ENCODE data around the gene PRR18.

The PRR18 gene

GRCh38 chr6:166333172-166333995, 25.2 kb upstream of the PRR18 start:
- DNase-seq = no peak

DNA sequence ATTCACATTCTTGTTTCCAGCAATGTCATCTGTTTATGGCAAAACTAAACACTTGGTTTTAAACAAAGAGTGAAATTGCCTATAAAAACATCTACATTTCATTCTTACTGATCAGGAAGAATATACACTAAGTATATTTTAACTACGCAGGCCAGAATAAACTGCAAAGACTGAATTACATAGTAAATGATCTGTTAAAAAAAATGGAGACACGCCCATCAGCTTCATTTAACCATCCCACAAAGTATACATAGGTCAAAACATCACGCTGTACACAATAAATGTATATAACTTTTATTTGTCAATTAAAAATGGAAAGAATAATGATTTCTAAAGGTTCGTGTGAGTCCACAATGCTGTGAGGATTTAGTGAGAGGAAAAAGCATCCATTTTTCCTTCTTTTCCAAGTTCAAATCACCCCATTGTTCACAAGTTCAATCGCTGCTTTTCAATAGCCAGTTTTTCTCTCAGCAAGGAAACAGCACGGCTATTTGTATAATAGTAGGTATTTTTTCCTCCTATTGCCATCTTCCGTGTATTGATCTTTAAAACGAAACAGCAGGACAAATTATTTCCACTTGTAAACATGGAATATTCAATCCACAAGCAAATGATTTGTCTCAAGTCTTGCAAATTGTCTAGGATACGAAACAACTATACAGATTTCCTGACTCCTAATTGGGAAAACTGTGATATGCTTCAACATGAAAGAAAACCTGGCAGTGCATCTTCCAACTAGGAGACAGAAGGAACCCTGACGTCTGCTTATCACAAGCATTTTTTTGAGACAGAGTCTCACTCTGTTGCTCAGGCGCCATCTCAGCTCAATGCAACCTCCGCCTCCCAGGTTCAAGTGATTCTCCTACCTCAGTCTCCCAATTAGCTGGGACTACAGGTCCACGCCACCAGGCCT, 23.6 kb upstream of the PRR18 start:
- no peak for DNase-seq

- no peak for DNase-seq
Measured at GRCh38 chr6:166330612-166331011, 22.4 kb upstream of the PRR18 start.

GRCh38 chr6:166325383-166326042, 17.3 kb upstream of the PRR18 start:
- DNase-seq = no peak

DNA sequence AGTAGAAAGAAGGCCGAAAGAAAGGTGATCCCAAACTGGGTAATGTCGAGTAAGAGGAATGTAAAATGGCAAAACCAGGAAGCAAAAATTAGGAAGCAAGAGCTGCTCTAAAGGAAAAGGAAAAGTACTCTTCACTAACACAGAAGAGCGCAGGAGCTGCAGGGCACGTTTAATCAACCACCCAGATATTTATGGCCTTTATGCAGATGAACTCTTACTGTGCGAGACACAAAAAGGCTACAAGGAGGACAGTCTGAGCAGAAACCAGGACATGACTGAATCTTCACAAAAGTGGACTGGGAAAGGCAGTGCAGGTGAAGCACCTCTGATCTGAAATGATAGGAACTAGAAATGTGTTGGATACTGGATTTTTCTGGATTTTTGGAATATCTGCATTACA, 15.2 kb upstream of the PRR18 start:
- no peak for DNase-seq

DNA sequence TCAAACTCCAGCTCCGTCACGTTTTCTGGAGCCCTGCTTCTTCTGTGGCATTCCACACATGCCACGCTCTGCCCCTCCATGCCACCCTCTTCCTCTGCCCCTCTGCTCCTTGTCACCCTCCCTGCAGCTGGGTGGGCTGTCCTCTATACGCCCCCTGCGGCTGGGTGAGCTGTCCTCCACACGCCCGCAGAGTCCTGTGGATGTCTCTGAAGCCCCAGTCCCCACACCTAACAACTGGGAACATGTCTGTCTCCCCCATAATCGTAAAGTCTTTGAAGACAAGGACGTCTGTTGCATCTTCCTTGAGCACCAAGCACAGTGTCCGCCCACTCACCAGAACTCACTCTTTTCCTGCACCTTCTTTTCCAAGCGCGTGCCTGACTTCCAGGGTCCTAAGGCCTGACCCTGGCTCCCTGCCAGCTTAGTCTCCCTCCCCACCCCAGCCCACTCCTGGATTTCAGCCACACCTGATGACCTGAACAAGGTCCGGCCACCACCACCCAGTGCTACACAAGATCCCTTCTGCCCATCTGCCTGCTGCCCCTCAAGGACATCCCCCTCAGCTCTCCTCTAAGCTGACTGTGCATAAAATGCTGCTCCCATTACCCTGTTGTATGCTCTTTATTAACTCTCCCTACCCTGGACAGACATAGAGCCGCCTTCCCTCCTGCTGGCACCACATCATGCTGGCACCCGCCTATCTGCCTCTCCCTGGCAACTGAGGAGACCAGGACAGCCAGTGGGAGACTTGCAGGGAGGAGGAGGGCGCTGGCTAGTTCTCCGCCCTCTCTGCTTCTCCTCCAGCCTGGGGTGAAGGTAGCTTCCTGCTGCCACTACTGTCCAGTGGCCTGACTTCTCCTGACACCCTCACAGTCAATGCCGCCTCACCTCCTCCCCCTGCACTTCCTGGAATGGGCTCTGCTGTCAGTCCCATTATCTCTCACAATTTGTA, 10.7 kb upstream of the PRR18 start:
- DNase-seq = no peak

DNA sequence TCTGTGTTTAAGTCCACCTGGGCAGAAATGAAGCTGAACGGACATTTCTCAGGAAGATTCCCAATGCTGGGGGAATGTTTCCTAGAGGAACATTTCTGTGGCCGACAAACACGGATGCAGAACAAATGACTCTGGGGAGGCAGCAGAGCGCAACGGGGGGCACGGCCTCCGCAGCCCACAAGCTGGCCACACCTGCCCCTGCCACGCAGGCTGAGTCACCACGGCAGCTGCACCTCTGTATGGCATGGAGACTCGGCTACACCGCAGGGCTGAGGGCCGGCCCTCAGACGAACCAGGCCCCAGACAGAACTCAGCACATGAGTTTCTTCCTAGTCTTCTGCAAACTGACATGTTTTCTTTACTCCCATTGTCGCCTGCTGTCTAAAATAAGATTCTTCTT, 10.0 kb upstream of the PRR18 start:
- no peak for DNase-seq

- no peak for DNase-seq
Measured at GRCh38 chr6:166317261-166318212, 9.3 kb upstream of the PRR18 start.

- DNase-seq = no peak
Measured at GRCh38 chr6:166315436-166315835, 7.2 kb upstream of the PRR18 start.

DNA sequence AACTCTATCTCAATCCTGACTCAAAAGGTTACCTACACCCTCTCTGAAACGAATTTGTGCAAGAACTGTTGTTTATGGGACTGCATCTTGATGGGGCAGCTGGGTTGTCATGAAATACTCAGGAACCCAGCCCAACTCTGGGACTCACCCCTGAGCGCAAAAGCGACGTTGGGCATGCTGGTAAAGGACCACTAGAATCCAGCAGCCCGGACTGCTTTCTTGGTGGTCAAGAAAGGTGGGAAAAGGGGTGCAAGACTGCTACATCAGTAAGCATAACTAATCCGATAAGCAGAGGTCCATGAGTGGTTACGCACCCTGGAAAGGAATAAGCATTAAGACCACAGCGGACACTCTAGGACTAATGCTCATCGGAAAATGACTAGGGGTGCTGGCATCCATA, 6.3 kb upstream of the PRR18 start:
- DNase-seq = no peak

GRCh38 chr6:166313255-166314070, 5.3 kb upstream of the PRR18 start:
- DNase-seq = no peak

DNA sequence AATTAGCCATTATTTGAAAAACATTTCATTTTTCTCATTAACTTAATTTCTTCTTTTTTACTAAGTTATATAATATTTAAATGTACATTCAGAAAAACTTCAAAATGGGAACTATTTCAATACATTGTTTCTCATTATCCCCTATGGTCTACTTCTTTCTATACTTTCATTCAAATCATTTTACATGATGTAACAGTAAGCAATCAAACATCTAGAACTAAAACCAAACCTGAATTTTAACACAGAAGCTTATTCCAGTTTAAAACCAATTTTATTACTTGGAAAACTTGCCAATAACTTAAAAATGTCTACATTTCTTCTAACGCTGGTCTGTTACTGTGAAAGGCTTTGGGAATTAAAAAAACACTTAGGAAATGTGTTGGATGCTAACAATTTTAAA, 4.6 kb upstream of the PRR18 start:
- DNase-seq = no peak

DNA sequence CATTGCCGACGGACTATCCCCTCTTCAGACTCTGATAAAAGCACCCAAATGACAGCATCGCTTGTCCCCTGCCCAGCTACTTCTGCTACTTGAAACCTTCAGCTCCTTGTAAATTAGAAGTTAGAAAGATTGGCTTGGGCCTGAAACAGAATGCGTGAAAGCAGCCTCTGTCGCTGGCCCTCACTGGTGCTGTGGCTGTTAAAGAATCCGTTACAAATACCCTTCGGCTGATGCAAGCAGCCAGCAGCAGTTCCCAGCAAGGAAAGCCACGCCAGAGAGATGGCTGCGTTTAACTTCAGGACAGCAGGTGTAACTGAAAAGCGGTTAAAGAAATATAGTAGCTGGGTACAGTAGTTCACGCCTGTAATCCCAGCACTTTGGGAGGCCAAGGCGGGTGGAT, 2.4 kb upstream of the PRR18 start:
- DNase-seq = no peak

- DNase-seq = no peak
Measured at GRCh38 chr6:166309977-166310376, 1.8 kb upstream of the PRR18 start.

GRCh38 chr6:166308769-166309589, 787 bp upstream of the PRR18 start:
- no peak for DNase-seq

DNA sequence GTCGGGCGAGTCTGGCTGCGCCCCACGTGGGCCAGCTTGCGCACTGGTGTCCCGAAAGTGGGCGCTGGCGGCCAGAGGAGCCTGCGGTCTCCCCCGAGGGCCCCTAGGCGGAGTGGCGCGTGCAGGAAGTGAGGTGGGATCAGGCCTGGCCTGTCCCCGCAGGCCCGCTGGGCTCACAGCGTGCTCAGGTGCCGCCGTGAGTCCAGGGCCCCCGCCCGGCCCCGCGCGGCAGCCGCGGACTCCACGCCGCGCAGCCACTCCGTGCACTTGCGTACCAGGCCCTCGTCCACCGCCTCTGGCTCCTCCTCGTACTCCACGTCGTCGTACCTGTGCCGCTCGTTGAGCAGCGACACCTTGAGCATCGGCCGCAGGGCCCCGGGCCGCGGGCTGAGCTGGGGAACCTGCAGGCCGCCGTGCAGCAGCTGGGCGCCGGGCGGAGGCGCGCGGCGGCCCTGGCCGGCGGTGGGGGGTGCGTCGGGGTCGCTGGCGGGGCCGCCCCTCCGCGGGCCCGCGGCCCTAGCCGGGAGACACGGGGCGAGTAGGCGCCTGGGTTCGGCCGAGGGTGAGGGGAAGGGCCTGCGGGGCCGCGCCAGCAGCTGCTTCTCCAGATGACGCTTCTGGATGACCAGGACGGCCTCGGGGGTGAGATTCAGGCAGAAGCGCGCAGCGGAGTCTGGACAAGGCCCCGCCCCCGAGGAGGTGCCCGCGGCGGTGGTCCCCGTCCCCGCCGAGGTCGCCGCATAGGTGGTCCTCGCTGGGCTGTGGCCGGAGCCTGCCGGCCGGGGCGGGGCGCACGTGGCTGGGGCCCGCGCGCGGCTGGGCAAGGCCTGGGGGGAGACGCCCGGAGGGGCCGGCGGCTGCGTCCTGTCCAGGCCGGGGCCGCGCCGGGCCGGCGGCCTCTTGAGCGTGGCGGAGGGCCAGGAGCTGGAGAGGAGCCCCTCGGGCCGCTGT, 835 bp downstream of the PRR18 start:
- no peak for DNase-seq

DNA sequence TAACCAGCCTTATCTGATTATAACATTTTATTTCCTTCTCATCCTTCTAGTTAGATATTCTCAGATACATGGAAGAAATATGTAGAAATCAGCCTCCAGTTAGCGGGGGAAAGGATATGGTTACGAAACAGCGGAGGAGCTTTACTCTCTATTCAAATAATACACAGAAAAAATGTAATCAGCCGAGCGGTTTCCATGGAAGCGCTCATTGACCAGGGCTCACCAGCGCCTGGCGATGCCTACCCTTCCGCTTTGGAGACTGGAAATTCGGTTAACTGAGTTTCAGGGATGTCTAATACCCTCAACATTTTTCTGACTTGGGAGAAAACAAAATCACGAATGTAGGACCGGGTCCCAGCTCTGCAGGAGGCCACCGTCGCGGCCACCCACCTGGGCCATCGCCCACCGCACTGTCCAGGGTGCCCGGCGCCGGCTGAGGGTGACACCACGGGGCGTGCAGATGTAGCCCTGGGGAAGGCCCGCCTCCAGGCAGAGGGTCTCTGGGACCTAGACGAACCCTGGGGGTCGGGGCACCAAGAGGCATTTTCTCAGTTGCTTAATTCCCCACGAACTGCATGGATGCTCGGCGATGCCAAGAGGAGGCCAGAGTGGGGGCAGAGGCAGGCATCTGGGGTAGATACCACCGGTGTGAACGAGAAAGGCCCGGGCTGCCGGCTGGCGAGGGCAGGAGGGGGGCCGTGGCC, 1.7 kb downstream of the PRR18 start:
- no peak for DNase-seq
